Anterior cingulate cortex (tissue), 58 donors: ENCODE measurements around the gene SH2D4B.

ENCODE experiments used
- DNase-seq, 58 donors: peaks; one replicate each; lab custom pipeline; 2025; lab: John Stamatoyannopoulos, UW

SH2D4B gene

DNA sequence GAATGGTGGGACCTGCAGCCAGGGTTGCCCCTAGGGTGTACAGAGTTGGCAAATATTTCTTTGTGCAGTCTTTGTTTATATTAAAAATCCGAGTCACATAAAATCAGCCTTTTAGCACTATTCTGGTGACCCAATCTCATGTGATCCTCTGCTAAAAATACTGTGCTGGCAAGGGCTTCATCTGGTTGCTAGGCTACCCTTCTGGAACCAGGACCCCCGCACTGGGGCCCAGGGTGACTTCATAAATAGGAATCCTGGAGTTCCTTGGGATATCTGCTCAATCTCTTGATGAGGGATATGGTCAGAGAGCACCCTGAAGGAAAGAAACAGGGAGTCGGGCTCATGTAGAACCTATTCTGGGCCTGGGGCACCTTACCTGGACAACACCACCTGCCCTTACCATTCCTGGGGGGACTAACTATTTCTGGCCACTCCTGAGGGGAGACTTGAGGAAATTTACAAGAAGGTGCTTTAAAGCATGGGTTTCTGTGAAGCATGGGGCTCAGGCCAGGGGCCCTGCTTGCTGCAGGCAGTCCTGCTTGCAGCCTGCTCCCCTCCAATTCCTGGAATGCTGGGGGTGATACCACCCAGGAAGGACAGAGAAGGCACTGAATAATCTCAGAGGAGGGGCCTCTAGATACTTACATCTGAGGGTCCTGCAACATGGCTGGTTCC is 44.7 kb downstream of the SH2D4B start:
- DNase-seq: no peak

DNA sequence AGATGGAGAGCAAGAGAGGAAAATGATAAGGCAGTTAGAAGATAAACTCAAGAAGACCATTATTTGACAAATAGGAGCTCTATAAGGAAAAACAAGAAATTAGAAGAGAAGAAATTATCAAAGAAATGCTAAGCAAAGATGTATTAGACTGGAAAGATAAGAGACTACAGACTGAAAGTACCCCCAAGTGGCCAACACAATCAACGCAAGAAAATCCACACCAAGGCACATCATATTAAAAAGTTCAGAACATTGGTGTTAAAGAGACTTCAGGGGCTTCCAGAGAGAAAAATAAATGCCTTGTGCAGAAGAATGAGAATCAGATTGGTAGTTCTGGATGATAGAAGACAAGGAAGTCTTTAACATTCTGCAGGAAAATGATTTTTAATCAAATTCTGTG is 46.0 kb downstream of the SH2D4B start:
- no peak for DNase-seq

DNA sequence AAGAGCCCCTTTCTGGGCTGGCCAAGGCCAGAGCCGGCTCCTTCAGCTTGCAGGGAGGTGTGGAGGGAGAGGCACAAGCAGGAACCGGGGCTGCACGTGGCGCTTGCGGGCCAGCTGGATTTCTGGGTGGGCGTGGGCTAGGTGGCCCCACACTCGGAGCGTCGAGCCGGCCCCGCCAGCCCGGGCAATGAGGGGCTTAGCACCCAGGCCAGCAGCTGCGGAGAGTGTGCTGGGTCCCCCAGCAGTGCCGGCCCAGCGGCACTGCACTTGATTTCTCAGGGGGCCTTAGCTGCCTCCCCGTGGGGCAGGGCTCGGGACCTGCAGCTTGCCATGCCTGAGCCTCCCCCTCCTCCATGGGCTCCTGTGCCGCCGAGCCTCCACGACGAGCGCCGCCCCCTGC is 48.1 kb downstream of the SH2D4B start:
- no peak for DNase-seq

DNA sequence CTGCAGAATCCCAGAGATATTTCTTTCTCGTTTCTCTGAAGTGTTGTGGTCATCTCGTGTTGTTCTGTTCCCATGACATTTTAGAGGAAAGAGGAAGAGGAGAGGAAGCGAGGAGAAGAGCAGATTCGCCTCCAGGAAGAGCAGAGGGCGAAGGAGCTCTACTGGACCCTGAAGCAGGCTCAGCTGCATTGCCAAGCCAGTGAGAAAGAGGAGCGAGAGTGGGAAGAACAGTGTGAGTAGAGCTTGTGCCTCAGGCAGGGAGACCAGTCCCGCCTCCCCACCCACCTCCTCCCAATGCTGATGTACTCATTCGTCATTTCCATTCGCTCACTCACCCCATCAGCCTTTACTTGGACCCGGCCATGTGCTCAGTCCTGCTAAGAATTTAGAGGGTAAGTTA is 50.8 kb downstream of the SH2D4B start:
- DNase-seq: no peak

DNA sequence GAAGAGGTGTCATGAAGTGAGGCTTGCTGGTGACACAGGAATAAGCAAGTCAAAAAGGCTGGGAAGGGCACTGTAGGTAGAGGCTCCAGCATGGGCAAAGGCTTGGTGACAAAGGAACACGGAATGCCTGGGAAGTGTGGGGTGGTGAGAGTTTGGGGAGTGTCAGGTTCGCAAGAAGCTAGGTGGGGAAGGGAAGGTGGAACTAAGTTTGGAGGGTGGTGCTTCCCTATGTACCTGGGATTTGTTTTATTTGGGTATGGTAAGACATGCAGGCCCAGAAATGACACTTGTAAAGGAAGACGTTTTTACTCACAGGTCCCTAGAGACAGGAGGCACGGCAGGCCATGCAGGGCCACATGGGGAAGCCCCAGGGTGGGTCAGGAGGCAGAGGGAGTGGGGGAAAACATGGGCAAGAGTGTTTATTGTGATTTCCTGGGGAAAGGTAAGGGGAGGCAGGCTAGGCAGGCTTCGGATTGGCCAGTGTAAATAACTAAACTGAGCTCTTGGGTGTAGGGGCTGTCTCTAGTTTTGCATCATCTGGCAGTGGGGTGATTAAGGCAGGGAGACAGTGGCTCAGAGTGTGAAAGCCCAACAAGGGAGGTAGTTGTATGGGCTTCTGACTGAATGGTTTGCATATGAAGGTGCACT is 52.1 kb downstream of the SH2D4B start:
- DNase-seq: no peak

DNA sequence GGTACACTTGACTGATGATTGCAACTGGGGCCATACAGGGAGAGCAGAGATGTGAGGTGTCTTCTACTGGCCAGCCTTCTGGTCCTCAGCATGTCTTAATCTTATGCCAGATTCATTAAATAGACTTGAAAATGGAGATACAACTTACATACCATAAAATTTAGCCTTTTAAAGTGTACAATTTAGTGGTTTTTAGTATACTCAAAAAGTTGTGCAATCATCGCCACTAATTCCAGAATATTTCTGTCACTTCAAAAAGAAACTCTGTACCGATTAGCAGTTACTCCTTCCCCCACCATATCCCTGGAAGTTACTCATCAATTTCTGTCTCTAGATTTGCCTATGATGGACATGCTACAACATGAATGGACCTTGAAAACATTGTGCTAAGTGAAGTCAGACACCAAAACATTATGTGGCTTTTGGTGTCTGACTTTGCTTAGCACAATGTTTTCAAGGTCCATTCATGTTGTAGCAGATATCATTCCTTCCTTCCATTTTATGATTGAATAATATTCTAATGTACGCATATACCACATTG is 53.0 kb downstream of the SH2D4B start:
- DNase-seq: no peak

DNA sequence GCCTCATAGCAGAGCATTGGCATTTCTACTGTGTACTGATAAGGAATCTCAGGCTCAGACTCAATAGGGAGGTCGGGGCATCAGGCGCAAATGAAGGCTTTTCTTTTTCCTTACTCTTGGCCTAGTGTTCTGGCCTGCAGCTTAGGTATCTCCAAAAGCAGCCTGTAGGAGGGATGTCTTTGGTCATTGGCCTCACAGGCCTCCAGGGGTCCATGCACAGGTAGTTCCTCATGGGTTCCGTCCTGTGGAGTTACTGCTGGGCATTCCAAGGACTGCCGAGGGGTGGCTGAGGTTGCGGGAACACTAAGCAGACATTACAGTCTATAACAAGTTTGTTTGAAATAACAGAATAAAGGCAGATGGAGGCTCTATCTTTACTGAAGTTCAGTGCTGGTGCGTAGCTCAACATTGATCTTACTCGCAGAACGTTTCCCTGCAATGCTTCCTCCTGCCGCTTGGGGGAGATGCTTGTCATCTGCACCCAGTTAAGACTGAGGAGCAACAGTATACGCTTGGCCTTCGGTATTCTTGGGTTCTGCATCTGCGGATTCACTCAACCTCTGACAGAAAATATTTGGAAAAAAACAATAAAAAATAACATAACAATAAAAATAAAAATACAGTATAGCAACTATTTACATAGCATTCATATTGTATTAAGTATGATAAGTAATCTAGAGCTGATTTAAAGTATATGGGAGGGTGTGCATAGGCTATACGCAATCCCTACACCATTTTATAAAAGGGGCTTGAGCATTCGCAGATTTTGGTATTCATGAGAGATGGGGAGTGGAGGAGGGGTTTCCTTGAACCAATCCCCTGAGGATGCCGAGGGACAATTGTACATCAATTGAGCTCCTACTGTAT is 58.9 kb downstream of the SH2D4B start:
- no peak for DNase-seq

DNA sequence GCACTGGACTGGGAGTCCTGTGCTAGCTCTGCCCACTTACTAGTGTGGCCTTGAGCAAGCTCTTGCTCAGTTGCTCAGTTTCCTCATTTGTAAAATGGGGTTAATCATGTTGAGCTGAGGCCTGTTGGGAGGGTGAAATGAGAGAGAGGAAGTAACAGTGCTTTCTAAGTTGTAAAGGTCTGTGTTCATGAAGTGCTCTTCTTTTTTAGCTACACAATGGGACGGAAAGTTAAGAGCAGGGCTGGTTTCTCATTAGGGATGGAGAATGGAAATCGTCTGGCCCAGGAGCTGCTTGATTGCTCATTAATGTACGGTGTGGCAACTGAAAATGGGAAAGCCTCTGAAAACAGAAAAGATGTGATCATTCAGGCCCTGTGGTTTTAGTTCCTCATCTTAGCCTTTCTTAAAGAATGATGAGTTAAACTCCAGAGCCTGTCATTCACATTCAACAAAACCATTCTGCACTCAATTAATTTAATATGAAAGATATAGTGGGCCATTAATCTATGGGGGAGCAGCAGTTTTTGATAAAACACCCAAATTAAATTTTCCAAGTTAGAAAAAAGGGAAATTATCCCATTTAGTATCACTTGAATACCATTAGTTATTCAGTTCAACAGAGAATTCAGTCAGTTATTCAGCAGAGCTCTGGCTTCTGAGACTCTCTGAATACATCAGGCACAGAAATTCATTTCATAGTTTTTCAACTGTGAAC is 60.5 kb downstream of the SH2D4B start:
- no peak for DNase-seq

DNA sequence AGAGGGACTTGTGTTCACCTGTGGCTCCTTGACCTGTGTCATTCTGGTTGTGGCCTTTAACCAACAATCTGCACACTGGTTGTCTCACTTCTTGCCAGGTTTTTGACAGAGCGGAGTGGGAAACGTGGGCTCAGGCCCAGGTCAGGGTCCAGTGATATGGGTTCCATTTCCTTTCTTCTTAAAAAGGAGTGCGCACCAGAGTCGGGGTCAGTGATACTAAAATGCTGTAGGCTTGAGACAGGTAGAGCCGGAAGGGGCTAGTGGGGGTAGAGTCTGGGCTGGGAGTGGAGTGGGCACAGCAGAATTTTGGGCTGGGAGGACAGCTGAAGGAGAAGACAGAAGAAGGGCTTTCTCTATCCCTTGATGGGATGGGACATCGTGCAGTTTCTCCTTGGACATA is 61.2 kb downstream of the SH2D4B start:
- no peak for DNase-seq

DNA sequence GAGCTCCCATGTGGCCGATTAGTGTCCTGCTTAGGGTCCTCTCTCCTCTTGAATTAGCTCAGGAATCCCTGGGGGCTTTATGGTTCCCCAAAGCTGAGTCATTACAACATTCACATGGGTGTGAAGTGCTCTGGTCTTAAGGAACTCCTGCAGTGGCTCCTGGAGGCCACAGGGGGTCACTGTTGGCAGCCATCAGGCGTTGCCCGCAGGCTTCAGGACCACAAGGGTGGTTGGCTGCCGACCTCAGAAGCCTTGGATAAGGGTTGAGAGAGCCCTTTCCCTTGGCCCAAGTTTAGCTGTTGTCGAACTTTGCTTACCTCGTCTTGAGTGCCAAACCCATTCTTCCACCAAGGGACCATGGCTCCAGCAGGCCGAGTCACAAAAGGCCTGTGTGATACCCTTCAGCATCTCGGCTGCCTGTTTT is 61.7 kb downstream of the SH2D4B start:
- peak in 6 of 58 donors; percentile 4 to 36 (median 11) for DNase-seq

DNA sequence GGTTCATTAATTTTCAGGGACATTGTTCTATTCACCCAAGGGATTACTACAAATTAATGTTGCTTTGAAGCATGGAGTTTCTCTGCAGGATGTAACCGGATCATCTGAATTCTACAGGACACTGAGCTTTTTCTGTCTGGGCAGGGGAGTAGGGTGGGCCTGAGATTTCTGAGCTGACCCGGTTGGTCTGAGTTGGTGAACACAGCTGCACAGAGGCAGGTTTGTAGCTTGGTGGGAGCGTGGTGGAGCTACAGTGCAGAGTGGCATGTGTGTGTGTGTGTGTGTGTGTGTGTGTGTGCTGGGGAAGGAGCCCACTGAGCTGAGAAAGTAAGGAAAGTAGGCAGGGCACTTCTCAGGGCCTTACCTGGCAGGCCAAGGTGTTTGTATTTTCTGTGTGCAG is 62.6 kb downstream of the SH2D4B start:
- no peak for DNase-seq

DNA sequence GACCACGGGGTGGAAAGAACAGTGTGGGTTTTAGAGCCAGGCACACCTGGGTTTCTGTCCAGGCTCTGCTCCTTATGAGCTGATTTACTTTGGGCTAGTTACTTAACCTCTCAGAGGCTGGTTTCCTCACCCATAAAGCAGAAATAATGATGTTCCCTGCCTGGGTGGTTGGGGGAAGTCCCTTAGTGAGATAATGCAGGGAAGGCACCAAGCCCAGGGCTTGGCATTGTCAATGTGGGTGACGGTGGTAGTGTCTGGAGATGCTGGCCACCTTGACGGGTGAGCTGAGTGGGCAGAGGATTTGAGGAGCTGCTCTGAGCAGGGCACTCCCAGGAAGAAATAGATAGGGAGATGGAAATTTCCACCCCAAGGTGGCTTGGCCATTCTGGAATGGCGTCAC is 65.2 kb downstream of the SH2D4B start:
- no peak for DNase-seq

DNA sequence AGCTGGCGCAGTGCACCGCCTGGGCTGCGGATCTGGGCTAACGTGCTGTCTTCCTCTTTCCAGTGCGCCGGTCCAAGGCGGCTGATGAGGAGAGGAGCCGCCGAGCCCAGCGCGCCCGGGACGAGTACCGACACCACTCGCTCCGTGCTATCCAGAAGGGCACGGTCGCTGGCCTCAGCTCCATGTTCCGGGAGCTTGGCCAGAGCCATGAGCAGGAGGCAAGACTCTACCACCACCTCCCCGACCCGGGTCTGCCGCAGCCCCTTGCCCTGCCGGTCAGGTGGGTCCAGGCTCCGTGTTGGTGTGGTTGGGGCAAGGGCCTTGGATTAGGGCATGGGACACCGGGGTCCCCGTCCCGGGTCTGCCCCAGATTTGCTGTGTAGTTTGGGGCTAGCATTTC is 65.8 kb downstream of the SH2D4B start:
- DNase-seq: no peak

DNA sequence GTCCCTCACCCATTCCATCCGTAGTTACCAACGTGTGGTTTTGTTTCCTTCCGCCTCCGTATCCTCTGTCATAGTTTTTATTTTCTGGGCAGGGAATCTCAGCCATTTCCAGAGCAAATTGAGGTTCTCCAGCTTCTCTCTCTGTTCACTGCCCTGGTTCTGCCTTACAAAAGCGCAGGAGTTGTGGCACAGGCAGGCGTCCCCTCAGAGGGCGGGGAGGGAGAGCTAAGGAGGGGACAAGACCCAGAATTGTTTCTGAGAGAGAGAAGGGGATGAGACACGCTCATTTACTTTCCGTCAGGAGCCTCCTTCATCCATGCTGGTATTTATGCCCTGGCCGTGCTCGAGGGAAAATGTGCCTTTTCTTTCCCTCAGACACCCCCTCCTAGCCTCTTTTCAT is 71.0 kb downstream of the SH2D4B start:
- peak in 1 of 58 donors; percentile 29 for DNase-seq

DNA sequence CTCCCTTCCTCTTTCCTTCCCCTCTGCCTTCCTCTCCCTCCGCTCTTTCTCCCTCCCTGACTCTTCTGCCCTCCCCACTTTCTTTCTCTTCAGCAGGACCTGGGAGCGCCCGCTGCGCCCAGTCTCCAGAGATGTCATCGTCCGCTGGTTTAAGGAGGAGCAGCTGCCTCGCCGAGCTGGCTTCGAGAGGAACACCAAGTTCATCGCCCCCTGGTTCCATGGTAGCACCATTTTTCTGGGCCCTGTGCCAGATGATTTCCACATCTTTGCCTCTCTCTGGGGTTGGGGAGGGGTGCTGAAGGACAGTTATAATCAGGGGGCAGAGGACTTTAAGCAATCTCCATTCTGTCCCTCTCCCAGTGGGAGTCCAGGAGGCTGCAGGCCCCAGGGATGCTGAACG is 71.6 kb downstream of the SH2D4B start:
- no peak for DNase-seq

DNA sequence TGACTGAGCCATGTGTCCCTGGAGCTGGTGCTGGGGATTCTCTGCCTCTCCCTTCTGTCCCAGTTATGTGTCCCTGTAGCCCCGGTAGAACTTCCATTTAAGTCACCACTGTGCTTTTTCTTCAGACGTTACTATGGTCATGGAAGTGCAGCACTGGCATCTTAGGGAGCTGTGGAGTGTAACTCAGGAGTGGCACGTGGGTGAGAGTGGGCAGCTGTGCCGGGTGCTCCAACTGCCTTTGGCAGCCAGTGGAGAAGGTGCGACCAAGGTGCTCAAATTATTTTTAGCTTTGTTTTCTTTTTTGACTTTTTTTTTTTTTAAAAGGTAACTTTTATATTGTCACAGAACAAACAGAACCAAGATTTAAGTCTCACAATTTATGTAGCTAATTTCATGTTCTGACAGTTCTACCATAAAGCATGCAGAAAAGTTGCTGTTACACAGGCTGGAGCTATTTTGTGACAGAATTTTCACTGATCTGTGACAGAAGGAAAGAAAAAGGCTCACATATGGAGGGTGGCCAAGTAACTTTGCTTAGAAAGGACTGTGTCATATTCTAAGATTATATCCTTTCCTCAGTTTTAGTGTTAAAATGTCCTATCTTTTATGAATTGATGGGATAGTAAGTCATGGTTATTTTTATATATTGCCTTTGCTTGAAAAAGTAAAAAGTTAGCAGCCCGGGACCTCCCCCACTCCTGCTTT is 73.9 kb downstream of the SH2D4B start:
- peak in 1 of 58 donors; percentile 20 for DNase-seq

DNA sequence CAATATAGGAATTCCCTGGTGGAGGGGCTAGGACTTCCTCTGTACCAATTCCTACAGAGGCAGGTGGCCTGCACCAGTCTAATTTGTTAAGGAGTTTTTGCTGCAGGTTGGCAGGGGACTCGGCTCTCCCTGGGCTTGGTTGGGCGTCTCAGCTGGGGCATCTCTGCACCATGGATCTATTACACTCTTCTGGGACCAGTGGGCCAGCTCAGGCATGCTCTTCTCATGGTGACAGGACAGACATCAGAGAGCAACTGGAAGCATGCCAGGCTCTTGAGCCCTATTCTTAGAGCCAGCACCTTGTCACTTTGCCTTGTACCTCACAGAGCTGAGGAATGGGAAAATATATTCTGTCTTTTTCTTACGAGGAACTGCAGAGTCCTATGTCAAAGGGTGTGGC is 74.6 kb downstream of the SH2D4B start:
- DNase-seq: no peak

DNA sequence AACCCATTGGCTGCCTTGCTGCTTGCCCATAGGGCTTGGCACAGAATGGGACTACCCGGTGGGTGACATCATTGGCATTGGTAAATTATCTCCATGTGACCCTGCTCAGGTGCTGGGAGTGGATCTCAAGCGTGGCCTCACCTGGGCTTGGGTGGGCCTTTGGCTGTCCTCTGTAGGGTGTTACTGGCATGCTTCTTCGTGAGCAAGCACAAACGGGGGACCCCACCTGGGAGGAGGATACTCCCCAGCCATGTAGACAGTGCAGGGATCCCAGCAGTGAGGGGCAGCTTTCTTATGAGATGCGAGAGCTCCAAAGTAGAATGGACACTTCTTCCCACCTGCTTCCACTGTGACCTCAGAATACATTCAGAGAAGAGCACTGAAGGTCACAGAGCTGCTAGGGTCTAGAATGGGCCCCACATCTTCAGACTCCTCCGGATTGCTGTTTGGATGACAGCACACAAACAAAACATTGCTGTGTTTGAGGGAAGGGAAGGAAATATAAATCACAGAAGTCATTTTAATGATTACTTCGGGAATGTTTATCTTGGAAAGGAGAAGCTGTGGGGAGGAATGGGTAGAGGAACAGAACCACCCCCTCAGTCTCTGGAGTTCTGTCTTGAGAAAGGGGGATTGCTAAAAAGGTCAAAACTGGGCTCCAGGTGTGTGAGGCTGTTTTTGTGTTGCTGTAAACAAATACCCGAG is 75.9 kb downstream of the SH2D4B start:
- DNase-seq: no peak
